GM12878 (cell line): ENCODE measurements around the gene EFHC1. TPM values are rescaled to one million over a fixed set of nuclear protein-coding genes. Genes with fewer than 3 reads are reported as not detected.
A peak's percentile ranks its signal among the peaks of the same experiment; 100 is the strongest.

Experiments
- ATAC-seq: fragments of 200-7000 bp; cut with Tn5 transposase; 3 replicates; pipeline ENCODE4 v1.9.1; 2020; ENCODE audit warnings: mild to moderate bottlenecking, moderate library complexity
- BruUV-seq: library from RNA; stranded (reverse); fragments of 400-500 nt; replicated peaks from 2 replicates; lab custom pipeline; 2021; lab: Mats Ljungman, UMichigan
- CTCF ChIA-PET: fragments of 300-600 bp; sonication (Branson Sonifier 250); formaldehyde crosslinking; extraction: SDS; loops from one replicate; lab custom pipeline; 2021; ENCODE audit warnings: inconsistent platforms; lab: Yijun Ruan, JAX
- POLR2A ChIA-PET: fragments of 350-600 bp; formaldehyde crosslinking; extraction: SDS; loops from one replicate; lab custom pipeline; 2021; ENCODE audit warnings: inconsistent platforms; lab: Charles Lee
- RAD21 ChIA-PET: fragments of 300-600 bp; sonication (Branson Sonifier 250); formaldehyde crosslinking; loops from one replicate; lab custom pipeline; 2023; ENCODE audit warnings: antibody characterized with exemption; ENCODE audit not compliant: unreplicated experiment; lab: Charles Lee
- SMC1A ChIA-PET: fragments of 300-600 bp; sonication (Branson Sonifier 250); formaldehyde crosslinking; loops from one replicate; lab custom pipeline; 2023; ENCODE audit not compliant: unreplicated experiment, uncharacterized antibody; lab: Charles Lee
- DNase-seq: peaks from one replicate; pipeline ENCODE4 v3.0.0-alpha.2; 2011; ENCODE audit warnings: low read depth, low spot score
- FAIRE-seq: peaks from 3 replicates; lab custom pipeline; 2011; peaks lifted over from hg19 to GRCh38; lab: Jason Lieb, UNC
- H2AFZ ChIP-seq: 2 replicates; pipeline ENCODE4 v1.6.0; 2011; ENCODE audit warnings: low read depth, low read length, control low read depth; ENCODE audit not compliant: control insufficient read depth
- H3K27ac ChIP-seq: 2 replicates; pipeline ENCODE4 v1.5.1; 2011; ENCODE audit warnings: control low read depth; ENCODE audit not compliant: control insufficient read depth, insufficient read depth
- H3K27me3 ChIP-seq, 2 experiments: replicated peaks in 1 of 2; 2 replicates each; pipeline versions ENCODE4 v1.6.0 to v1.6.1; 2011; ENCODE audit warnings: low read length in 1 of 2; ENCODE audit not compliant: control insufficient read depth in 2 of 2, insufficient read depth in 2 of 2
- H3K36me3 ChIP-seq, 2 experiments: 2 replicates each; pipeline ENCODE4 v1.5.1; 2011; ENCODE audit warnings: low read length in 1 of 2; ENCODE audit not compliant: control insufficient read depth in 2 of 2, insufficient read depth in 2 of 2
- H3K4me1 ChIP-seq: 2 replicates; pipeline ENCODE4 v1.6.1; 2011; ENCODE audit warnings: mild to moderate bottlenecking, low read length, moderate library complexity, mixed read lengths; ENCODE audit not compliant: control insufficient read depth, insufficient read depth
- H3K4me2 ChIP-seq: 2 replicates; pipeline ENCODE4 v1.6.0; 2011; ENCODE audit warnings: control low read depth; ENCODE audit not compliant: control insufficient read depth, insufficient read depth
- H3K4me3 ChIP-seq: fragments of 200-600 bp; sonication (generic); 2 replicates; pipeline ENCODE4 v1.5.1; 2016
- H3K79me2 ChIP-seq: 2 replicates; pipeline ENCODE4 v1.6.0; 2011; ENCODE audit warnings: low read length; ENCODE audit not compliant: control insufficient read depth, insufficient read depth
- H3K9ac ChIP-seq: 2 replicates; pipeline ENCODE4 v1.8.0; 2011; ENCODE audit warnings: low read length, control low read depth, mixed read lengths; ENCODE audit not compliant: control insufficient read depth, insufficient read depth
- H3K9me3 ChIP-seq: replicated peaks from 3 replicates; pipeline ENCODE4 v1.5.1; 2011; ENCODE audit warnings: mild to moderate bottlenecking, low read length; ENCODE audit not compliant: control insufficient read depth, insufficient read depth
- H4K20me1 ChIP-seq: 2 replicates; pipeline ENCODE4 v1.6.0; 2011; ENCODE audit not compliant: control insufficient read depth, insufficient read depth
- ESRRA ChIP-seq: IDR thresholded peaks from 2 replicates; pipeline ENCODE4 v1.6.1; 2012; ENCODE audit warnings: mild to moderate bottlenecking, low read length, improper control_type of control experiment
- FOXM1 ChIP-seq: IDR thresholded peaks from 2 replicates; pipeline ENCODE4 v1.6.1; 2012; ENCODE audit warnings: low read depth, mild to moderate bottlenecking, inconsistent platforms, low read length, moderate library complexity
- HDAC6 ChIP-seq: fragments of 200-600 bp; sonication (generic); IDR thresholded peaks from one replicate; pipeline ENCODE4 v1.8.0; 2017; ENCODE audit warnings: antibody characterized with exemption; ENCODE audit not compliant: unreplicated experiment
- IKZF1 ChIP-seq: fragments of 450-650 bp; conservative IDR thresholded peaks from 2 replicates; pipeline ENCODE4 v1.6.1; 2017; ENCODE audit warnings: antibody characterized with exemption, mild to moderate bottlenecking
- IKZF2 ChIP-seq, 2 experiments: fragments of 450-650 bp; IDR thresholded peaks; 2 replicates each; pipeline ENCODE4 v1.6.1; 2017; ENCODE audit warnings: mild to moderate bottlenecking in 2 of 2, moderate library complexity in 2 of 2
- IRF5 ChIP-seq: fragments of 450-650 bp; IDR thresholded peaks from 2 replicates; pipeline ENCODE4 v1.6.1; 2017; ENCODE audit warnings: borderline replicate concordance
- JUNB ChIP-seq: IDR thresholded peaks from 2 replicates; pipeline ENCODE4 v1.6.1; 2016; ENCODE audit warnings: antibody characterized with exemption, mild to moderate bottlenecking
- LARP7 ChIP-seq: fragments of 450-650 bp; IDR thresholded peaks from 2 replicates; pipeline ENCODE4 v1.6.1; 2017; ENCODE audit warnings: mild to moderate bottlenecking
- MAX ChIP-seq: IDR thresholded peaks from 2 replicates; pipeline ENCODE4 v1.6.1; 2012; ENCODE audit warnings: low read depth, low read length, improper control_type of control experiment
- NFIC ChIP-seq: IDR thresholded peaks from 2 replicates; pipeline ENCODE4 v1.6.1; 2012; ENCODE audit warnings: low read depth, mild to moderate bottlenecking, inconsistent platforms, low read length, moderate library complexity
- NRF1 ChIP-seq: conservative IDR thresholded peaks from 2 replicates; pipeline ENCODE4 v1.6.1; 2011; ENCODE audit warnings: mild to moderate bottlenecking, low read depth, low read length, improper control_type of control experiment
- POLR2A ChIP-seq: IDR thresholded peaks from 2 replicates; pipeline ENCODE4 v1.6.1; 2011; ENCODE audit warnings: low read depth, mild to moderate bottlenecking, low read length
- POLR2AphosphoS5 ChIP-seq: IDR thresholded peaks from 2 replicates; pipeline ENCODE4 v1.6.1; 2011; ENCODE audit warnings: mild to moderate bottlenecking, low read length, inconsistent platforms
- YY1 ChIP-seq: IDR thresholded peaks from 2 replicates; pipeline ENCODE4 v1.6.1; 2011; ENCODE audit warnings: low read depth, mild to moderate bottlenecking, low read length
- WGBS: methylation state at CpG from one replicate; pipeline ENCODE4 v1.1.6; 2016; ENCODE audit warnings: low lambda C conversion rate; ENCODE audit not compliant: insufficient replicate concordance, insufficient coverage; ENCODE audit errors: missing lambda C conversion rate; 5-methylcytosine and 5-hydroxymethylcytosine counted together
- in situ Hi-C: fragments of 300-500 bp; cut with MboI; formaldehyde crosslinking; loops from 9 replicates; pipeline ENCODE4 v1.14.3; 2018; ENCODE audit warnings: mixed read lengths
- intact Hi-C: fragments of 100-400 bp; cut with micrococcal nuclease; formaldehyde crosslinking; loops from one replicate; pipeline ENCODE4 v1.14.2; 2022; ENCODE audit not compliant: unreplicated experiment
- polyA plus RNA-seq, 11 experiments: library from polyadenylated mRNA; depleted of rRNA in 4 of 11; unstranded in 6 of 11; stranded (reverse) in 5 of 11; fragments of >200 nt; fragmentation: Nextera tagmentation in 4 of 11; fragmentation: Illumina TruSeq in 1 of 11; extraction: Ambion mirVana in 4 of 11; extraction: Trizol in 1 of 11; gene quantifications; 1 replicate in 1 of 11; 2 replicates in 10 of 11; pipeline versions ENCODE4 v1.2.1 to v1.2.3, GENCODE V29; 2011 to 2016; ENCODE audit warnings: inconsistent platforms in 2 of 11, missing spikeins in 2 of 11, low read depth in 1 of 11
- total RNA-seq, 4 experiments: library from RNA; depleted of rRNA in 3 of 4; stranded (reverse); fragments of >200 nt in 3 of 4; fragmentation: Illumina TruSeq in 1 of 4; extraction: Trizol in 1 of 4; gene quantifications; 2 replicates each; pipeline versions ENCODE4 v1.2.1 to v1.2.3, GENCODE V29; 2013 to 2021

Gene EFHC1
- total and polyA plus RNA-seq, 10 of the 15 experiments (the other 5 are each of a cell fraction or from before 2014, with no cell fraction given) = 5.5 to 14.5 (median 8.8) TPM

GRCh38 chr6:52489881-52490280, 69.7 kb downstream of the EFHC1 start:
- H3K36me3 ChIP-seq = no peaks in the 10 kb centered on the region
- in situ Hi-C loops = loop anchor here (5.0 kb wide), 1 partner anchor 172 kb away; no protein-coding TSS in a partner anchor
- no peaks in the 10 kb centered on the region for H3K79me2 ChIP-seq
- TF ChIP-seq IKZF2 (IDR thresholded peaks at IDR 0.05) (no peak), YY1 (no peak)
- ChIA-PET RAD21 (interaction anchor here (1.2 to 1.3 kb wide), 2 partner anchors 81 to 85 kb away, joined by 3 read pairs; no protein-coding TSS in a partner anchor), POLR2A (interaction anchor here (2.0 kb wide), 1 partner anchor 9 kb away, joined by 8 read pairs; no protein-coding TSS in a partner anchor), SMC1A (interaction anchor here (0.8 to 14.8 kb wide), 3 partner anchors 9 to 102 kb away, joined by 5 to 249 read pairs (median 6); partner anchors contain the start of gene EFHC1), CTCF (interaction anchor here (1.3 to 10.3 kb wide), 3 partner anchors 9 to 72 kb away, joined by 4 to 83 read pairs (median 4); partner anchors contain the start of gene EFHC1)
- no TSS peak for BruUV-seq
- H3K4me1 ChIP-seq = peaks cover 43% of the 10 kb centered on the region
- no peaks in the 10 kb centered on the region for H4K20me1 ChIP-seq
- no peak overlapping the region for H3K27ac ChIP-seq
- no peak overlapping the region for H3K9ac ChIP-seq
- no peak for ATAC-seq
- H3K9me3 ChIP-seq = no peaks in the 10 kb centered on the region; the same call in 1 of the 3 replicates
- H3K27me3 ChIP-seq = no peaks in the 10 kb centered on the region
- no peak overlapping the region for H3K4me2 ChIP-seq
- FAIRE-seq = no peak
- no peak overlapping the region for H2AFZ ChIP-seq
- WGBS = 42% methylated on average over 5 of the region's 5 CpGs
- no peak for DNase-seq
- intact Hi-C loops = no loop called here
- no peak overlapping the region for H3K4me3 ChIP-seq

GRCh38 chr6:52491203-52492069, 71.3 kb downstream of the EFHC1 start:
- H2AFZ ChIP-seq = peak overlapping the region; percentile 45
- no peak for FAIRE-seq
- H3K9me3 ChIP-seq = no peaks in the 10 kb centered on the region; the same call in 1 of the 3 replicates
- H3K27me3 ChIP-seq = no peaks in the 10 kb centered on the region
- RAD21 ChIA-PET = interaction anchor here (1.2 to 11.6 kb wide), 3 partner anchors 45 to 172 kb away, joined by 3 to 124 read pairs (median 12); partner anchors contain the start of gene EFHC1
- H3K27ac ChIP-seq = peak overlapping the region; percentile 89
- peak; percentile 74 for ATAC-seq
- no peaks in the 10 kb centered on the region for H3K79me2 ChIP-seq
- SMC1A ChIA-PET = interaction anchor here (0.8 to 14.8 kb wide), 8 partner anchors 9 to 206 kb away, joined by 3 to 249 read pairs (median 3); partner anchors contain the start of gene EFHC1
- peaks cover 56% of the 10 kb centered on the region for H3K4me1 ChIP-seq
- H3K36me3 ChIP-seq = no peaks in the 10 kb centered on the region
- in situ Hi-C loops = loop anchor here (5.0 kb wide), 1 partner anchor 171 kb away; no protein-coding TSS in a partner anchor
- intact Hi-C loops = no loop called here
- peak overlapping the region; percentile 50; the same call in 1 of the 2 replicates for H3K4me3 ChIP-seq
- WGBS = under 1% methylated on average over 14 of the region's 14 CpGs
- POLR2A ChIA-PET = interaction anchor here (0.7 to 5.8 kb wide), 4 partner anchors 7 to 185 kb away, joined by 3 to 35 read pairs (median 6); partner anchors contain the start of gene EFHC1
- no peaks in the 10 kb centered on the region for H4K20me1 ChIP-seq
- DNase-seq = peak; percentile 58
- peak overlapping the region; percentile 87 for H3K4me2 ChIP-seq
- BruUV-seq = no TSS peak
- CTCF ChIA-PET = interaction anchor here (0.6 to 10.3 kb wide), 5 partner anchors 70 to 293 kb away, joined by 4 to 83 read pairs (median 5); partner anchors contain the start of gene EFHC1
- peak overlapping the region; percentile 59 for H3K9ac ChIP-seq
- TF ChIP-seq NFIC = peak; percentile 54; the same call in 1 of the 2 replicates
- no peak for TF ChIP-seq ESRRA
- TF ChIP-seq LARP7 = no peak
- peak; percentile 47; the same call in 1 of the 2 replicates for TF ChIP-seq FOXM1
- peak; percentile 55 for TF ChIP-seq IKZF1
- TF ChIP-seq HDAC6 = no peak
- TF ChIP-seq POLR2A = no peak
- TF ChIP-seq IRF5 = no peak
- TF ChIP-seq MAX = no peak
- peak; percentile 80 for TF ChIP-seq JUNB
- TF ChIP-seq NRF1 = no peak
- no peak for TF ChIP-seq POLR2AphosphoS5
